Right lobe of liver (tissue), 6 donors: ENCODE results near the gene MZF1. TPM values are rescaled to one million over a fixed set of nuclear protein-coding genes. Genes with fewer than 3 reads are reported as not detected.
A peak's percentile ranks its signal among the peaks of the same experiment; 100 is the strongest.

Experiments
- ATAC-seq, 4 donors: fragments of 200-7000 bp; cut with Tn5 transposase; one replicate each; pipeline ENCODE4 v1.9.1; 2020; ENCODE audit warnings: mild to moderate bottlenecking in 4 of 4, moderate library complexity in 4 of 4
- DNase-seq, 3 donors: peaks; one replicate each; pipeline ENCODE4 v3.0.0-alpha.2; 2020
- H3K27ac ChIP-seq, 3 donors: fragments of 200-600 bp; one replicate each; pipeline ENCODE4 v1.8.0; 2022
- H3K27me3 ChIP-seq, 2 donors: fragments of 200-600 bp; one replicate each; pipeline ENCODE4 v1.8.0; 2022
- H3K36me3 ChIP-seq, 4 donors: fragments of 200-600 bp; sonication (generic) in 1 of 4; one replicate each; pipeline versions ENCODE4 v1.5.1 to v1.8.0; 2017 to 2022; ENCODE audit warnings: control low read depth in 1 of 4
- H3K4me1 ChIP-seq, 4 donors: fragments of 200-600 bp; sonication (generic) in 1 of 4; one replicate each; pipeline versions ENCODE4 v1.5.1 to v1.8.0; 2017 to 2022; ENCODE audit warnings: control low read depth in 1 of 4
- H3K4me3 ChIP-seq, 3 donors: fragments of 200-600 bp; one replicate each; pipeline ENCODE4 v1.8.0; 2022
- H3K9me3 ChIP-seq, 4 donors: fragments of 200-600 bp; sonication (generic) in 1 of 4; one replicate each; pipeline versions ENCODE4 v1.5.1 to v1.8.0; 2017 to 2022; ENCODE audit warnings: control low read depth in 1 of 4
- CTCF ChIP-seq, 4 donors: fragments of 200-600 bp in 3 of 4; fragments of 450-650 bp in 1 of 4; IDR thresholded peaks; one replicate each; pipeline versions ENCODE4 v1.5.1 to v1.8.0; 2016 to 2022; ENCODE audit warnings: antibody characterized with exemption in 4 of 4, mild to moderate bottlenecking in 2 of 4
- POLR2A ChIP-seq: fragments of 450-650 bp; IDR thresholded peaks from one replicate; pipeline ENCODE4 v1.6.1; 2017; ENCODE audit warnings: antibody characterized with exemption, mild to moderate bottlenecking
- WGBS: methylation state at CpG from one replicate; pipeline ENCODE4 v1.1.6; 2018; ENCODE audit warnings: low coverage, low lambda C conversion rate; ENCODE audit not compliant: insufficient coverage; ENCODE audit errors: missing lambda C conversion rate; 5-methylcytosine and 5-hydroxymethylcytosine counted together
- intact Hi-C, 2 donors: fragments of 100-400 bp; cut with DNase I; formaldehyde crosslinking; loops; one replicate each; pipeline versions ENCODE4 v1.11.2 to v1.14.1; 2022
- total RNA-seq, 6 experiments: library from RNA; depleted of rRNA in 2 of 6; stranded (reverse); fragments of >200 nt in 2 of 6; fragmentation: NEBNext Ultra II Directional in 3 of 6; extraction: Animal tissue kit (Norgen Biotek cat#: 25700) in 3 of 6; gene quantifications; one replicate each; pipeline versions ENCODE4 v1.1.0 to v1.2.4, GENCODE V29; 2016 to 2023
- donor health status: DM: no; HTN: yes; CAD: no.
- donor health status: DM: no; HTN: no; CAD: no.
- donor health status: DM: no; HTN: no; CAD: no.
- donor health status: DM: no; HTN: yes; CAD: no.
- donor health status: DM: no; HTN: yes; CAD: no.

Gene MZF1
- total RNA-seq, 6 experiments from 2014 or later, result 8.2 to 19.9 (median 14.1) TPM

- no peaks in the 10 kb centered on the region for H3K9me3 ChIP-seq
- peaks cover 0 to 35% (median 7%) of the 10 kb centered on the region in 4 donors for H3K4me1 ChIP-seq
These were observed 12.2 kb downstream of the MZF1 start for GRCh38 chr19:58560921-58561320.

GRCh38 chr19:58560007-58560887, 12.9 kb downstream of the MZF1 start:
- H3K4me1 ChIP-seq, result peaks cover 0 to 39% (median 9%) of the 10 kb centered on the region in 4 donors
- no peaks in the 10 kb centered on the region for H3K9me3 ChIP-seq
- H3K36me3 ChIP-seq, result peaks cover 0 to 12% (median 2%) of the 10 kb centered on the region in 4 donors
- no peaks in the 10 kb centered on the region for H3K27me3 ChIP-seq
- H3K27ac ChIP-seq, result peak overlapping the region in 2 of 3 donors; percentile 98 to 100
- intact Hi-C loops, result no loop called here
- ATAC-seq (no peak), DNase-seq (no peak)
- TF ChIP-seq POLR2A, result no peak
- no peak for TF ChIP-seq CTCF (IDR thresholded peaks at IDR 0.05)
- peak overlapping the region; percentile 72 to 95 (median 89) for H3K4me3 ChIP-seq
- 36% methylated on average over 2 of the region's 8 CpGs for WGBS

More at GRCh38 chr19:58560921-58561320, 12.2 kb downstream of the MZF1 start:
- Histone ChIP-seq H3K4me3 (no peak overlapping the region), H3K27ac (no peak overlapping the region), H3K36me3 (peaks cover 0 to 12% (median 2%) of the 10 kb centered on the region in 4 donors), H3K27me3 (no peaks in the 10 kb centered on the region)
- peak in 1 of 3 donors; percentile 8 for DNase-seq
- ATAC-seq, result no peak
- TF ChIP-seq POLR2A (no peak), CTCF (IDR thresholded peaks at IDR 0.05) (no peak)
- intact Hi-C loops, result no loop called here

GRCh38 chr19:58559275-58560006, 13.7 kb downstream of the MZF1 start:
- Histone ChIP-seq H3K9me3 (no peaks in the 10 kb centered on the region), H3K27me3 (no peaks in the 10 kb centered on the region), H3K36me3 (peaks cover 0 to 12% (median 2%) of the 10 kb centered on the region in 4 donors), H3K4me1 (peaks cover 0 to 41% (median 9%) of the 10 kb centered on the region in 4 donors), H3K27ac (peak overlapping the region; percentile 98 to 100 (median 99)), H3K4me3 (peak overlapping the region; percentile 72 to 95 (median 89))
- DNase-seq (peak; percentile 93 to 95 (median 94)), ATAC-seq (peak; percentile 53 to 70 (median 63))
- under 1% methylated on average over 16 of the region's 33 CpGs for WGBS
- peak; percentile 86 for TF ChIP-seq POLR2A
- no peak for TF ChIP-seq CTCF (IDR thresholded peaks at IDR 0.05)
- intact Hi-C loops, result no loop called here

- H3K27me3 ChIP-seq, result no peaks in the 10 kb centered on the region
- peak overlapping the region; percentile 98 to 100 (median 99) for H3K27ac ChIP-seq
- no peaks in the 10 kb centered on the region for H3K9me3 ChIP-seq
- intact Hi-C loops, result no loop called here
- peaks cover 0 to 47% (median 12%) of the 10 kb centered on the region in 4 donors for H3K4me1 ChIP-seq
- peaks cover 0 to 12% (median 2%) of the 10 kb centered on the region in 4 donors for H3K36me3 ChIP-seq
- DNase-seq, result peak; percentile 99
- peak; percentile 72 to 78 (median 78) for ATAC-seq
- peak; percentile 68 for TF ChIP-seq POLR2A
- no peak for TF ChIP-seq CTCF (IDR thresholded peaks at IDR 0.05)
- 0% methylated on average over 25 of the region's 76 CpGs for WGBS
- H3K4me3 ChIP-seq, result peak overlapping the region; percentile 72 to 95 (median 89)
These were observed 14.4 kb downstream of the MZF1 start for GRCh38 chr19:58558623-58559274.
